ENCODE data around the gene LDHA.

- TF ChIP-seq, protein P1, sequence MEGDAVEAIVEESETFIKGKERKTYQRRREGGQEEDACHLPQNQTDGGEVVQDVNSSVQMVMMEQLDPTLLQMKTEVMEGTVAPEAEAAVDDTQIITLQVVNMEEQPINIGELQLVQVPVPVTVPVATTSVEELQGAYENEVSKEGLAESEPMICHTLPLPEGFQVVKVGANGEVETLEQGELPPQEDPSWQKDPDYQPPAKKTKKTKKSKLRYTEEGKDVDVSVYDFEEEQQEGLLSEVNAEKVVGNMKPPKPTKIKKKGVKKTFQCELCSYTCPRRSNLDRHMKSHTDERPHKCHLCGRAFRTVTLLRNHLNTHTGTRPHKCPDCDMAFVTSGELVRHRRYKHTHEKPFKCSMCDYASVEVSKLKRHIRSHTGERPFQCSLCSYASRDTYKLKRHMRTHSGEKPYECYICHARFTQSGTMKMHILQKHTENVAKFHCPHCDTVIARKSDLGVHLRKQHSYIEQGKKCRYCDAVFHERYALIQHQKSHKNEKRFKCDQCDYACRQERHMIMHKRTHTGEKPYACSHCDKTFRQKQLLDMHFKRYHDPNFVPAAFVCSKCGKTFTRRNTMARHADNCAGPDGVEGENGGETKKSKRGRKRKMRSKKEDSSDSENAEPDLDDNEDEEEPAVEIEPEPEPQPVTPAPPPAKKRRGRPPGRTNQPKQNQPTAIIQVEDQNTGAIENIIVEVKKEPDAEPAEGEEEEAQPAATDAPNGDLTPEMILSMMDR (IDR thresholded peaks at IDR 0.05), result no peak
- TF ChIP-seq POLR2A (IDR thresholded peaks at IDR 0.05), result no peak
Observed at GRCh38 chr11:18361154-18361553, 33.2 kb upstream of the LDHA start.

Measured in adrenal gland (tissue), 5 donors.